HT1080 (cell line): ENCODE measurements around the gene CCDC89. TPM values are rescaled to one million over a fixed set of nuclear protein-coding genes. Genes with fewer than 3 reads are reported as not detected.
"Not testable (repeated sequence)": the region's sequence is repeated elsewhere in the genome, so short reads cannot be mapped to it uniquely, and the experiment has no call there.

Experiments
- DNase-seq: peaks from one replicate; pipeline ENCODE4 v3.0.0-alpha.2; 2015; ENCODE audit warnings: low read depth
- total RNA-seq: library from RNA; depleted of rRNA; stranded (reverse); fragments of >200 nt; shearing (Covaris generic); gene quantifications from 2 replicates; pipeline ENCODE4 v1.2.3, GENCODE V29; 2014

Gene CCDC89
- total RNA-seq, 1 experiment from 2014 or later: 0.16 TPM

GRCh38 chr11:85694385-85694980, 8.5 kb upstream of the CCDC89 start:
- DNase-seq: peak; percentile 32

- no peak for DNase-seq
Measured at GRCh38 chr11:85685125-85685819, 723 bp downstream of the CCDC89 start.

GRCh38 chr11:85682330-85683305, 3.4 kb downstream of the CCDC89 start:
- DNase-seq: peak; percentile 48

GRCh38 chr11:85680897-85681296, 5.1 kb downstream of the CCDC89 start:
- DNase-seq: no peak

GRCh38 chr11:85679576-85679975, 6.4 kb downstream of the CCDC89 start:
- no peak for DNase-seq

- peak; percentile 31 for DNase-seq
Measured at GRCh38 chr11:85673393-85673792, 12.6 kb downstream of the CCDC89 start.

- DNase-seq: peak; percentile 40
Measured at GRCh38 chr11:85672105-85672902, 13.7 kb downstream of the CCDC89 start.

- not testable (repeated sequence) for DNase-seq
Measured at GRCh38 chr11:85670949-85671663, 14.9 kb downstream of the CCDC89 start.

- no peak for DNase-seq
Measured at GRCh38 chr11:85668157-85668556, 17.8 kb downstream of the CCDC89 start.

- DNase-seq: no peak
Measured at GRCh38 chr11:85666687-85667086, 19.3 kb downstream of the CCDC89 start.

GRCh38 chr11:85665733-85666132, 20.3 kb downstream of the CCDC89 start:
- DNase-seq: no peak

GRCh38 chr11:85664615-85665481, 21.1 kb downstream of the CCDC89 start, which contains the start of gene CREBZF:
CREBZF (minus strand) TSS chr11:85665129; CDS start chr11:85664875, 254 bp downstream.
- DNase-seq: peak; percentile 91

- DNase-seq: peak; percentile 65
Measured at GRCh38 chr11:85663753-85664614, 22.0 kb downstream of the CCDC89 start.

GRCh38 chr11:85663080-85663752, 22.8 kb downstream of the CCDC89 start:
- DNase-seq: no peak

GRCh38 chr11:85661972-85662664, 23.9 kb downstream of the CCDC89 start:
- no peak for DNase-seq

GRCh38 chr11:85658180-85658579, 27.8 kb downstream of the CCDC89 start:
- DNase-seq: no peak

GRCh38 chr11:85656777-85657176, 29.2 kb downstream of the CCDC89 start:
- DNase-seq: no peak
